Measurements from ENCODE around the gene TAX1BP1. TPM values are rescaled to one million over a fixed set of nuclear protein-coding genes. Genes with fewer than 3 reads are reported as not detected.

TAX1BP1 gene
- total and polyA plus RNA-seq, 2 experiments from 2014 or later, result 56.5 to 87.9 TPM

DNA sequence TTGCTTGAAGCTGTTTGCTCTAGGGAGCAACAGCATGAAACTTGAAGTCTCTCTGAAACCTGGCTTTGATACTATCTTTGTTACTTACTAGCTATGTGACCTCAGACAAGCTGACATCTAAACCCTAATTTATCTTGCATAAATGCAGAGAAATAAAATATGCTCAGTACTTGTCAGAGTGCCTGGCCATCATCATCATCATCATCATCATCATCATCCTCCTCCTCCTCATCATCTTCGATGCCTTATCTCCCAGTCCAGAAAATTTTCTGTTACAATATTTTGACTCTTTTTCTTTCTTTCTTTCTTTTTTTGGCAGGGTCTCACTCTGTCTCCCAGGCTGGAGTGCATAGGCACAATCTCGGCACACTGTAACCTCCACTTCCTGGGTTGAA is 34.8 kb upstream of the TAX1BP1 start:
- TF ChIP-seq STAT1 (IDR thresholded peaks at IDR 0.05; ENCODE audit: unreplicated experiment), result no peak
- TF ChIP-seq ZNF331 (CRISPR knock-in tag; IDR thresholded peaks at IDR 0.05; ENCODE audit: low read depth), result no peak
- no peak for TF ChIP-seq ZNF114 (CRISPR knock-in tag; IDR thresholded peaks at IDR 0.05)
- no peak for TF ChIP-seq EZH2 (IDR thresholded peaks at IDR 0.05; ENCODE audit: low read depth, unreplicated experiment)
- Histone ChIP-seq H4K20me1 (replicated peaks; ENCODE audit: insufficient read depth) (no peaks in the 10 kb centered on the region; the same call in 1 of the 2 replicates), H3K4me3 (no peak overlapping the region), H3K4me1 (ENCODE audit: insufficient read depth) (no peaks in the 10 kb centered on the region), H3K36me3 (ENCODE audit: insufficient read depth) (no peaks in the 10 kb centered on the region; the same call in 1 of the 2 replicates), H3F3A (replicated peaks; ENCODE audit: low read depth) (no peaks in the 10 kb centered on the region), H3K9me2 (ENCODE audit: insufficient read depth) (no peaks in the 10 kb centered on the region), H3K4me2 (no peak overlapping the region), H2AFZ (no peak overlapping the region), H3K27me3 (ENCODE audit: insufficient read depth) (no peaks in the 10 kb centered on the region), H3K79me2 (replicated peaks; ENCODE audit: insufficient read depth) (no peaks in the 10 kb centered on the region), H3K27ac (ENCODE audit: low read depth) (no peak overlapping the region)
- Mint-ChIP-seq H3K27me3 (ENCODE audit: insufficient read depth, low read depth, poor library complexity) (no peaks in the 10 kb centered on the region), H3K4me1 (no peaks in the 10 kb centered on the region), H3K4me3 (no peak overlapping the region), H3K9me3 (no peaks in the 10 kb centered on the region), H3K36me3 (ENCODE audit: low read depth) (no peaks in the 10 kb centered on the region), H3K27ac (no peak overlapping the region)
- ATAC-seq, result no peak
- no peak for DNase-seq (ENCODE audit: low spot score)

DNA sequence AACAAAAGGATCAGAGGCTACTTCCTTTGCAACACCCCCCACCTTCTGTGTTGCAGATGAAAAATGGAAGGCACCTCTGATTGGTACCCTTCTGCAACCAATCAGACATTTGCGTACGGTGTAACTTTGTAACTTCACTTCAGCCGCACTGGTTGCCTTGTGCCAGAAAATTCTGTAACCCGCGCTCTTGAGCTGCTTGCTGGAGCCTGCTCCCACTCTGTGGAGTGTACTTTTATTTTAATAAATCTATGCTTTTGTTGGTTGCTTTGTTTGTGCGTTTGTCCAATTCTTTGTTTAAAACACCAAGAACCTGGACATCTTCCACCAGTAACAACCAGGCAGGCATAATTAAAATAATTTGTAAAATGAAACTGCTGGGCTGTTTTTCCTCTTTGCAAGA is 31.5 kb upstream of the TAX1BP1 start:
- no peaks in the 10 kb centered on the region for H3K9me3 Mint-ChIP-seq
- no peaks in the 10 kb centered on the region for H3K79me2 ChIP-seq (replicated peaks; ENCODE audit: insufficient read depth)
- H3K4me1 ChIP-seq (ENCODE audit: insufficient read depth), result no peaks in the 10 kb centered on the region
- no peak overlapping the region for H3K4me3 ChIP-seq
- H3K27me3 ChIP-seq (ENCODE audit: insufficient read depth), result no peaks in the 10 kb centered on the region
- H3F3A ChIP-seq (replicated peaks; ENCODE audit: low read depth), result no peaks in the 10 kb centered on the region
- H3K4me3 Mint-ChIP-seq, result no peak overlapping the region
- DNase-seq (ENCODE audit: low spot score) (no peak), ATAC-seq (no peak)
- H3K36me3 Mint-ChIP-seq (ENCODE audit: low read depth), result no peaks in the 10 kb centered on the region
- H3K27ac Mint-ChIP-seq, result no peak overlapping the region
- no peaks in the 10 kb centered on the region for H3K4me1 Mint-ChIP-seq
- H3K9me2 ChIP-seq (ENCODE audit: insufficient read depth), result no peaks in the 10 kb centered on the region
- H3K4me2 ChIP-seq, result no peak overlapping the region
- no peak overlapping the region for H3K27ac ChIP-seq (ENCODE audit: low read depth)
- H4K20me1 ChIP-seq (replicated peaks; ENCODE audit: insufficient read depth), result no peaks in the 10 kb centered on the region; the same call in 1 of the 2 replicates
- no peak overlapping the region for H2AFZ ChIP-seq
- no peaks in the 10 kb centered on the region for H3K27me3 Mint-ChIP-seq (ENCODE audit: insufficient read depth, low read depth, poor library complexity)
- H3K36me3 ChIP-seq (ENCODE audit: insufficient read depth), result no peaks in the 10 kb centered on the region; the same call in 1 of the 2 replicates
- TF ChIP-seq ZNF114 (CRISPR knock-in tag; IDR thresholded peaks at IDR 0.05) (no peak), NANOG (IDR thresholded peaks at IDR 0.05; ENCODE audit: borderline replicate concordance) (no peak), EZH2 (IDR thresholded peaks at IDR 0.05; ENCODE audit: low read depth, unreplicated experiment) (no peak), JUNB (IDR thresholded peaks at IDR 0.05; ENCODE audit: unreplicated experiment) (no peak), STAT1 (IDR thresholded peaks at IDR 0.05; ENCODE audit: unreplicated experiment) (no peak), ZNF331 (CRISPR knock-in tag; IDR thresholded peaks at IDR 0.05; ENCODE audit: low read depth) (no peak), CREB1 (CRISPR knock-in tag; IDR thresholded peaks at IDR 0.05; ENCODE audit: low read depth) (no peak)
- TF ChIP-seq, protein P1, sequence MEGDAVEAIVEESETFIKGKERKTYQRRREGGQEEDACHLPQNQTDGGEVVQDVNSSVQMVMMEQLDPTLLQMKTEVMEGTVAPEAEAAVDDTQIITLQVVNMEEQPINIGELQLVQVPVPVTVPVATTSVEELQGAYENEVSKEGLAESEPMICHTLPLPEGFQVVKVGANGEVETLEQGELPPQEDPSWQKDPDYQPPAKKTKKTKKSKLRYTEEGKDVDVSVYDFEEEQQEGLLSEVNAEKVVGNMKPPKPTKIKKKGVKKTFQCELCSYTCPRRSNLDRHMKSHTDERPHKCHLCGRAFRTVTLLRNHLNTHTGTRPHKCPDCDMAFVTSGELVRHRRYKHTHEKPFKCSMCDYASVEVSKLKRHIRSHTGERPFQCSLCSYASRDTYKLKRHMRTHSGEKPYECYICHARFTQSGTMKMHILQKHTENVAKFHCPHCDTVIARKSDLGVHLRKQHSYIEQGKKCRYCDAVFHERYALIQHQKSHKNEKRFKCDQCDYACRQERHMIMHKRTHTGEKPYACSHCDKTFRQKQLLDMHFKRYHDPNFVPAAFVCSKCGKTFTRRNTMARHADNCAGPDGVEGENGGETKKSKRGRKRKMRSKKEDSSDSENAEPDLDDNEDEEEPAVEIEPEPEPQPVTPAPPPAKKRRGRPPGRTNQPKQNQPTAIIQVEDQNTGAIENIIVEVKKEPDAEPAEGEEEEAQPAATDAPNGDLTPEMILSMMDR (conservative IDR thresholded peaks at IDR 0.05; ENCODE audit: low read depth in 2 of 2), result no peak
- TF ChIP-seq, protein P2, sequence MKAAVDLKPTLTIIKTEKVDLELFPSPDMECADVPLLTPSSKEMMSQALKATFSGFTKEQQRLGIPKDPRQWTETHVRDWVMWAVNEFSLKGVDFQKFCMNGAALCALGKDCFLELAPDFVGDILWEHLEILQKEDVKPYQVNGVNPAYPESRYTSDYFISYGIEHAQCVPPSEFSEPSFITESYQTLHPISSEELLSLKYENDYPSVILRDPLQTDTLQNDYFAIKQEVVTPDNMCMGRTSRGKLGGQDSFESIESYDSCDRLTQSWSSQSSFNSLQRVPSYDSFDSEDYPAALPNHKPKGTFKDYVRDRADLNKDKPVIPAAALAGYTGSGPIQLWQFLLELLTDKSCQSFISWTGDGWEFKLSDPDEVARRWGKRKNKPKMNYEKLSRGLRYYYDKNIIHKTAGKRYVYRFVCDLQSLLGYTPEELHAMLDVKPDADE (IDR thresholded peaks at IDR 0.05), result no peak
- TF ChIP-seq, protein P3, sequence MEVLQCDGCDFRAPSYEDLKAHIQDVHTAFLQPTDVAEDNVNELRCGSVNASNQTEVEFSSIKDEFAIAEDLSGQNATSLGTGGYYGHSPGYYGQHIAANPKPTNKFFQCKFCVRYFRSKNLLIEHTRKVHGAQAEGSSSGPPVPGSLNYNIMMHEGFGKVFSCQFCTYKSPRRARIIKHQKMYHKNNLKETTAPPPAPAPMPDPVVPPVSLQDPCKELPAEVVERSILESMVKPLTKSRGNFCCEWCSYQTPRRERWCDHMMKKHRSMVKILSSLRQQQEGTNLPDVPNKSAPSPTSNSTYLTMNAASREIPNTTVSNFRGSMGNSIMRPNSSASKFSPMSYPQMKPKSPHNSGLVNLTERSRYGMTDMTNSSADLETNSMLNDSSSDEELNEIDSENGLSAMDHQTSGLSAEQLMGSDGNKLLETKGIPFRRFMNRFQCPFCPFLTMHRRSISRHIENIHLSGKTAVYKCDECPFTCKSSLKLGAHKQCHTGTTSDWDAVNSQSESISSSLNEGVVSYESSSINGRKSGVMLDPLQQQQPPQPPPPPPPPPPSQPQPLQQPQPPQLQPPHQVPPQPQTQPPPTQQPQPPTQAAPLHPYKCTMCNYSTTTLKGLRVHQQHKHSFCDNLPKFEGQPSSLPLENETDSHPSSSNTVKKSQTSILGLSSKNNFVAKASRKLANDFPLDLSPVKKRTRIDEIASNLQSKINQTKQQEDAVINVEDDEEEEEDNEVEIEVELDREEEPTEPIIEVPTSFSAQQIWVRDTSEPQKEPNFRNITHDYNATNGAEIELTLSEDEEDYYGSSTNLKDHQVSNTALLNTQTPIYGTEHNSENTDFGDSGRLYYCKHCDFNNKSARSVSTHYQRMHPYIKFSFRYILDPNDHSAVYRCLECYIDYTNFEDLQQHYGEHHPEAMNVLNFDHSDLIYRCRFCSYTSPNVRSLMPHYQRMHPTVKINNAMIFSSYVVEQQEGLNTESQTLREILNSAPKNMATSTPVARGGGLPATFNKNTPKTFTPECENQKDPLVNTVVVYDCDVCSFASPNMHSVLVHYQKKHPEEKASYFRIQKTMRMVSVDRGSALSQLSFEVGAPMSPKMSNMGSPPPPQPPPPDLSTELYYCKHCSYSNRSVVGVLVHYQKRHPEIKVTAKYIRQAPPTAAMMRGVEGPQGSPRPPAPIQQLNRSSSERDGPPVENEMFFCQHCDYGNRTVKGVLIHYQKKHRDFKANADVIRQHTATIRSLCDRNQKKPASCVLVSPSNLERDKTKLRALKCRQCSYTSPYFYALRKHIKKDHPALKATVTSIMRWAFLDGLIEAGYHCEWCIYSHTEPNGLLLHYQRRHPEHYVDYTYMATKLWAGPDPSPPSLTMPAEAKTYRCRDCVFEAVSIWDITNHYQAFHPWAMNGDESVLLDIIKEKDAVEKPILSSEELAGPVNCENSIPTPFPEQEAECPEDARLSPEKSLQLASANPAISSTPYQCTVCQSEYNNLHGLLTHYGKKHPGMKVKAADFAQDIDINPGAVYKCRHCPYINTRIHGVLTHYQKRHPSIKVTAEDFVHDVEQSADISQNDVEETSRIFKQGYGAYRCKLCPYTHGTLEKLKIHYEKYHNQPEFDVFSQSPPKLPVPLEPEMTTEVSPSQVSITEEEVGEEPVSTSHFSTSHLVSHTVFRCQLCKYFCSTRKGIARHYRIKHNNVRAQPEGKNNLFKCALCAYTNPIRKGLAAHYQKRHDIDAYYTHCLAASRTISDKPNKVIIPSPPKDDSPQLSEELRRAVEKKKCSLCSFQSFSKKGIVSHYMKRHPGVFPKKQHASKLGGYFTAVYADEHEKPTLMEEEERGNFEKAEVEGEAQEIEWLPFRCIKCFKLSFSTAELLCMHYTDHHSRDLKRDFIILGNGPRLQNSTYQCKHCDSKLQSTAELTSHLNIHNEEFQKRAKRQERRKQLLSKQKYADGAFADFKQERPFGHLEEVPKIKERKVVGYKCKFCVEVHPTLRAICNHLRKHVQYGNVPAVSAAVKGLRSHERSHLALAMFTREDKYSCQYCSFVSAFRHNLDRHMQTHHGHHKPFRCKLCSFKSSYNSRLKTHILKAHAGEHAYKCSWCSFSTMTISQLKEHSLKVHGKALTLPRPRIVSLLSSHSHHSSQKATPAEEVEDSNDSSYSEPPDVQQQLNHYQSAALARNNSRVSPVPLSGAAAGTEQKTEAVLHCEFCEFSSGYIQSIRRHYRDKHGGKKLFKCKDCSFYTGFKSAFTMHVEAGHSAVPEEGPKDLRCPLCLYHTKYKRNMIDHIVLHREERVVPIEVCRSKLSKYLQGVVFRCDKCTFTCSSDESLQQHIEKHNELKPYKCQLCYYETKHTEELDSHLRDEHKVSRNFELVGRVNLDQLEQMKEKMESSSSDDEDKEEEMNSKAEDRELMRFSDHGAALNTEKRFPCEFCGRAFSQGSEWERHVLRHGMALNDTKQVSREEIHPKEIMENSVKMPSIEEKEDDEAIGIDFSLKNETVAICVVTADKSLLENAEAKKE (CRISPR knock-in tag; IDR thresholded peaks at IDR 0.05), result no peak
